ENCODE data around the gene COLEC11. TPM values are rescaled to one million over a fixed set of nuclear protein-coding genes. Genes with fewer than 3 reads are reported as not detected.
"Not testable (repeated sequence)": the region's sequence is repeated elsewhere in the genome, so short reads cannot be mapped to it uniquely, and the experiment has no call there.

COLEC11 gene
- total RNA-seq, 1 donor from 2014 or later = 0.26 TPM

DNA sequence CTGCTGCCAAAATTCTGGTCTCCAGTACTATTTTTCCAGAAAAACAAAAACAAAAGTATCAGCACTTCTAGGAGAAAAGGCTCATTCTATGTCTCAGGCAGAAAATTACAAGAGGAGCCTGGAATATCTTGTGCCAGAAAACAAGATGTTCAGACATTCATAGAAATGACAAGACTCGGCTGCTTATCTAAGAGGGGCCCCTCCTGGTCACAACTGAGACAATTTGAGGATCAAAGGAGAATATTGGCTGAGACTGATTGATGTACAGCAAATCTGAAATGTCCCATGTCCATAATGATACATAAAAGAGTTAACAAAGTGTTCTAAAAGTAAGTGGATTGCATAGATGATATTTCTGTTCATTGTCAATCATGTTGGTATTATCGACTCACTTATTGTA, 22.3 kb upstream of the COLEC11 start:
- Histone ChIP-seq H3K36me3 (ENCODE audit: control insufficient read depth, insufficient read depth, low read length) (peaks cover 2% of the 10 kb centered on the region), H3K4me3 (ENCODE audit: low read depth, low read length) (no peak overlapping the region), H3K27me3 (ENCODE audit: control insufficient read depth, insufficient read depth, low read length) (no peaks in the 10 kb centered on the region)
- FAIRE-seq (no peak), DNase-seq (ENCODE audit: low read depth) (no peak)
- TF ChIP-seq, protein P1, sequence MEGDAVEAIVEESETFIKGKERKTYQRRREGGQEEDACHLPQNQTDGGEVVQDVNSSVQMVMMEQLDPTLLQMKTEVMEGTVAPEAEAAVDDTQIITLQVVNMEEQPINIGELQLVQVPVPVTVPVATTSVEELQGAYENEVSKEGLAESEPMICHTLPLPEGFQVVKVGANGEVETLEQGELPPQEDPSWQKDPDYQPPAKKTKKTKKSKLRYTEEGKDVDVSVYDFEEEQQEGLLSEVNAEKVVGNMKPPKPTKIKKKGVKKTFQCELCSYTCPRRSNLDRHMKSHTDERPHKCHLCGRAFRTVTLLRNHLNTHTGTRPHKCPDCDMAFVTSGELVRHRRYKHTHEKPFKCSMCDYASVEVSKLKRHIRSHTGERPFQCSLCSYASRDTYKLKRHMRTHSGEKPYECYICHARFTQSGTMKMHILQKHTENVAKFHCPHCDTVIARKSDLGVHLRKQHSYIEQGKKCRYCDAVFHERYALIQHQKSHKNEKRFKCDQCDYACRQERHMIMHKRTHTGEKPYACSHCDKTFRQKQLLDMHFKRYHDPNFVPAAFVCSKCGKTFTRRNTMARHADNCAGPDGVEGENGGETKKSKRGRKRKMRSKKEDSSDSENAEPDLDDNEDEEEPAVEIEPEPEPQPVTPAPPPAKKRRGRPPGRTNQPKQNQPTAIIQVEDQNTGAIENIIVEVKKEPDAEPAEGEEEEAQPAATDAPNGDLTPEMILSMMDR (IDR thresholded peaks at IDR 0.05; ENCODE audit: insufficient read depth, low read length, severe bottlenecking) = no peak

DNA sequence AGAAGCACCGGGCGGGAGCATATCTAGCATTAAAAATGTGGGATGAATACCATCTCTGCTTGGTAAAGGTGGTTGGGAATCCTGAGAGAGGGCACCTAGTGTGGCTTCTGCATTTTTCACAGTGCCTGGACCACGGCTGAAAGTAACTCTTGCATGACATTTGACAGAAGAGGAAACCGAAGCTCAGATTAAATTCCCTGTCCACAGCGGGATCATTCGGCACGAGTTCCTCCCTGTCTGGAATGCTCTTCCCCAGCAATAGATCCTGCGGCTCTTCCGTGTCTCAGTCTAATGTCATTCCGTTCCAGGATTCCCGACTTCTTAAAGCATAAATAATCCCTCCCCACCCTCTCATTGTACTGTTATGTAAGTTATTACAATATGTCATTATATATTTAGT, 20.8 kb upstream of the COLEC11 start:
- no peak overlapping the region for H3K4me3 ChIP-seq (ENCODE audit: low read depth, low read length)
- TF ChIP-seq, protein P1 (IDR thresholded peaks at IDR 0.05; ENCODE audit: insufficient read depth, low read length, severe bottlenecking) = no peak
- DNase-seq (ENCODE audit: low read depth) (no peak), FAIRE-seq (no peak)
- H3K36me3 ChIP-seq (ENCODE audit: control insufficient read depth, insufficient read depth, low read length) = peaks cover 2% of the 10 kb centered on the region
- no peaks in the 10 kb centered on the region for H3K27me3 ChIP-seq (ENCODE audit: control insufficient read depth, insufficient read depth, low read length)

DNA sequence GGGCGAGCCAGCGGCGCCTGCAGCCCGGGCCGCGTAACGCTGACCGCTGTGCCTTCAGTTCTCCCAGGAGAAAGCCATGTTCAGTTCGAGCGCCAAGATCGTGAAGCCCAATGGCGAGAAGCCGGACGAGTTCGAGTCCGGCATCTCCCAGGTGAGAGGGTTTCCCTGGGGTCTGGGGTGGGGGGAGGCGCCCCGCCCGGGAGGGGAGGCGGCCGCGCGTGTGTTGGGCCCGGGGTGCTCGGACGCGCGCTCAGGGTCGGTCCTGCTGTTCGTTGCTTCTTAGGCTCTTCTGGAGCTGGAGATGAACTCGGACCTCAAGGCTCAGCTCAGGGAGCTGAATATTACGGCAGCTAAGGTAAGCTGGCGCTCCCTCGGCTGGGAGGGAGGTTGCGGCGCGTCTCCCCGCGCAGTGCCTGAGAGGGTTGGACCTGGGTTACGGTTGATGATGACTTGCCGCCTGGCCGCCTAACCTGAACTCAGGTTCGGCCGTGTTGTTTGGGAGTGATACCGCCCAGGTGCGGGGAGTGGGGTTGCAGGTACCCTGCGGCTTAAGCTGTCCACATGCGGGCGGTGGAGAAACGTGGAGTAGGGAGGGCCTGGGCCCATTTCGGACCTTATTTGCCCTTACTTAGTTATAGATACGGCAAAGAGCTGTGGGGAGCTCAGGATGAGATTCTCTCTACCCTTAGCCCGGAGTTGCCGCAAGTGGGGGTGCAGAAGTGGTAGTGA, 19.2 kb upstream of the COLEC11 start:
- no peak for FAIRE-seq
- DNase-seq (ENCODE audit: low read depth) = no peak
- H3K27me3 ChIP-seq (ENCODE audit: control insufficient read depth, insufficient read depth, low read length) = no peaks in the 10 kb centered on the region
- peak overlapping the region; percentile 85 for H3K4me3 ChIP-seq (ENCODE audit: low read depth, low read length)
- H3K36me3 ChIP-seq (ENCODE audit: control insufficient read depth, insufficient read depth, low read length) = peaks cover 13% of the 10 kb centered on the region
- TF ChIP-seq, protein P1 (IDR thresholded peaks at IDR 0.05; ENCODE audit: insufficient read depth, low read length, severe bottlenecking) = no peak

- H3K27me3 ChIP-seq (ENCODE audit: control insufficient read depth, insufficient read depth, low read length); FAIRE-seq; DNase-seq (ENCODE audit: low read depth): not testable (repeated sequence)
- Histone ChIP-seq H3K36me3 (ENCODE audit: control insufficient read depth, insufficient read depth, low read length) (peaks cover 13% of the 10 kb centered on the region), H3K4me3 (ENCODE audit: low read depth, low read length) (peak overlapping the region; percentile 85)
Observed at GRCh38 chr2:3576263-3576630, 18.7 kb upstream of the COLEC11 start.

DNA sequence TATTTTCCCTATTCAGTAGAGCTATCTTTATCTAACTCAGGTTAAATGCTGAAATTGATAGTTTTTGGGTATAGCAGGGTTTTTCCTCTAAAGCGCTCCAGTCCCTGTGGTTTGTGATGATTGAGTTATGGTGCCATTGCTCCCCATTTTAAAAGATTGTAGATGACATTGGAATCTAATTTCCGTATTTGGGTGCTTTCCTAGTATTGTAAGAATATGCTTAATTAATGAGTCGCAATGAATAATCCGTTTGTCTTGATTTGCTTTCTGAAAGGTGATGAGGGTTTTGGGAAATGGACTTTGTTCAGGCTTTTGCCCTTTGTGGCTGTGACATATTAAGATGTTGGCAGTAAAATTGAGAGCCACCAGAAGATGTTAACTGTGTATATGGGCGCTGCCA, 15.9 kb upstream of the COLEC11 start:
- peak; percentile 38 for DNase-seq (ENCODE audit: low read depth)
- no peak for FAIRE-seq
- Histone ChIP-seq H3K36me3 (ENCODE audit: control insufficient read depth, insufficient read depth, low read length) (peaks cover 17% of the 10 kb centered on the region), H3K4me3 (ENCODE audit: low read depth, low read length) (no peak overlapping the region), H3K27me3 (ENCODE audit: control insufficient read depth, insufficient read depth, low read length) (no peaks in the 10 kb centered on the region)
- TF ChIP-seq, protein P1 (IDR thresholded peaks at IDR 0.05; ENCODE audit: insufficient read depth, low read length, severe bottlenecking) = no peak

DNA sequence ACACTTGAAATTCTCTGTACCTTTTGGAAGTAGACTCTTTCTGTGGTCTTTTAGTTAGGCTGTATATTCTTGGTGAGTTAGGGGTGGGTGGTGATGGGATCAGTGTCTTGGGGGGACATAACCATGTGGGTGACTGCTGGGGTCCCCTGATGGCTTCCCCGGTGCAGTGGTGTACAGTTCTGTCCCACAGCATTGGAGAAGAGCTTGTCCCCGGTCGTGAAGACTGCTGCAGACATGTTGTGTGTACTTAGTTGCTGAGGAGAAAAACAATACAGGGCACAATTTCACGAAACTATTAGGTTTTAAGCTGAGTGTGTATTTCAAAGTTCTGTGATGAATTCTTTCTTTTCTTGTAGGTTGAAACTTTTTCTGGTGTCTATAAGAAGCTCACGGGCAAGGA, 14.5 kb upstream of the COLEC11 start:
- DNase-seq (ENCODE audit: low read depth) = no peak

More for the DNA sequence above, 14.5 kb upstream of the COLEC11 start:
- Histone ChIP-seq H3K27me3 (ENCODE audit: control insufficient read depth, insufficient read depth, low read length) (no peaks in the 10 kb centered on the region), H3K4me3 (ENCODE audit: low read depth, low read length) (no peak overlapping the region), H3K36me3 (ENCODE audit: control insufficient read depth, insufficient read depth, low read length) (peaks cover 17% of the 10 kb centered on the region)
- TF ChIP-seq, protein P1 (IDR thresholded peaks at IDR 0.05; ENCODE audit: insufficient read depth, low read length, severe bottlenecking) = no peak
- no peak for FAIRE-seq
